SU-DHL-6 (cell line): ENCODE measurements around the gene ST8SIA5.

Source experiments
- EZH2phosphoT487 ChIP-seq: fragments of 200-600 bp; sonication (generic), shearing (Covaris generic); conservative IDR thresholded peaks from 2 replicates; pipeline ENCODE4 v1.6.1; 2018; ENCODE audit warnings: mild to moderate bottlenecking, antibody characterized with exemption, low read length, moderate library complexity, mixed read lengths
- TF ChIP-seq, protein P1 (sequence below): fragments of 200-600 bp; sonication (generic); IDR thresholded peaks from one replicate; pipeline ENCODE4 v1.5.1; 2017; ENCODE audit warnings: antibody characterized with exemption, mild to moderate bottlenecking, low read length, moderate library complexity; ENCODE audit not compliant: insufficient read depth, poor library complexity, severe bottlenecking

DNA sequence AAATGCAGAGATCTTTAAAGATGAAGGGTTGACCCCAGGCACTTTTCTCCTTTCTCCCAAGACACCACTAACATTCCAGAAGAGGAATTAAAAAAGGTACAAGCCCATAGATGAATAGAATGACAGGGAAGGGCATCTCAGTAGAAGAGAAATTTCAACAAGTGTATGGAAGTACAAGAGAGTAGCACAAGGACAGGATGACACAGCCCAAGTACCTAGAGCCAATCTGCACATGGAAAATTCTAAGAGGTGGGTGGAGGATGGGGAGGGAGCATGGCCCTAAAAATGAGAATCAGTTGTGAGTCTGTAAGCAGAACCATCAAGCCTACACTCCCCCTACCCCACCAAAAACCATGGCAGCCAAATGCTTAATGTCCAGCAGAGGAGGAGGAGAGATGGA, 60.2 kb downstream of the ST8SIA5 start:
- TF ChIP-seq, protein P1, sequence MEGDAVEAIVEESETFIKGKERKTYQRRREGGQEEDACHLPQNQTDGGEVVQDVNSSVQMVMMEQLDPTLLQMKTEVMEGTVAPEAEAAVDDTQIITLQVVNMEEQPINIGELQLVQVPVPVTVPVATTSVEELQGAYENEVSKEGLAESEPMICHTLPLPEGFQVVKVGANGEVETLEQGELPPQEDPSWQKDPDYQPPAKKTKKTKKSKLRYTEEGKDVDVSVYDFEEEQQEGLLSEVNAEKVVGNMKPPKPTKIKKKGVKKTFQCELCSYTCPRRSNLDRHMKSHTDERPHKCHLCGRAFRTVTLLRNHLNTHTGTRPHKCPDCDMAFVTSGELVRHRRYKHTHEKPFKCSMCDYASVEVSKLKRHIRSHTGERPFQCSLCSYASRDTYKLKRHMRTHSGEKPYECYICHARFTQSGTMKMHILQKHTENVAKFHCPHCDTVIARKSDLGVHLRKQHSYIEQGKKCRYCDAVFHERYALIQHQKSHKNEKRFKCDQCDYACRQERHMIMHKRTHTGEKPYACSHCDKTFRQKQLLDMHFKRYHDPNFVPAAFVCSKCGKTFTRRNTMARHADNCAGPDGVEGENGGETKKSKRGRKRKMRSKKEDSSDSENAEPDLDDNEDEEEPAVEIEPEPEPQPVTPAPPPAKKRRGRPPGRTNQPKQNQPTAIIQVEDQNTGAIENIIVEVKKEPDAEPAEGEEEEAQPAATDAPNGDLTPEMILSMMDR: no peak
- TF ChIP-seq EZH2phosphoT487: no peak
